Measurements from ENCODE around the gene PACSIN1.

GRCh38 chr6:34547701-34548644, 82.1 kb downstream of the PACSIN1 start:
- TF ChIP-seq POLR2A (IDR thresholded peaks at IDR 0.05) (no peak), CTCF (IDR thresholded peaks at IDR 0.05) (no peak), EP300 (IDR thresholded peaks at IDR 0.05) (no peak)
